ENCODE data around the gene MRPS26.

Gene MRPS26

DNA sequence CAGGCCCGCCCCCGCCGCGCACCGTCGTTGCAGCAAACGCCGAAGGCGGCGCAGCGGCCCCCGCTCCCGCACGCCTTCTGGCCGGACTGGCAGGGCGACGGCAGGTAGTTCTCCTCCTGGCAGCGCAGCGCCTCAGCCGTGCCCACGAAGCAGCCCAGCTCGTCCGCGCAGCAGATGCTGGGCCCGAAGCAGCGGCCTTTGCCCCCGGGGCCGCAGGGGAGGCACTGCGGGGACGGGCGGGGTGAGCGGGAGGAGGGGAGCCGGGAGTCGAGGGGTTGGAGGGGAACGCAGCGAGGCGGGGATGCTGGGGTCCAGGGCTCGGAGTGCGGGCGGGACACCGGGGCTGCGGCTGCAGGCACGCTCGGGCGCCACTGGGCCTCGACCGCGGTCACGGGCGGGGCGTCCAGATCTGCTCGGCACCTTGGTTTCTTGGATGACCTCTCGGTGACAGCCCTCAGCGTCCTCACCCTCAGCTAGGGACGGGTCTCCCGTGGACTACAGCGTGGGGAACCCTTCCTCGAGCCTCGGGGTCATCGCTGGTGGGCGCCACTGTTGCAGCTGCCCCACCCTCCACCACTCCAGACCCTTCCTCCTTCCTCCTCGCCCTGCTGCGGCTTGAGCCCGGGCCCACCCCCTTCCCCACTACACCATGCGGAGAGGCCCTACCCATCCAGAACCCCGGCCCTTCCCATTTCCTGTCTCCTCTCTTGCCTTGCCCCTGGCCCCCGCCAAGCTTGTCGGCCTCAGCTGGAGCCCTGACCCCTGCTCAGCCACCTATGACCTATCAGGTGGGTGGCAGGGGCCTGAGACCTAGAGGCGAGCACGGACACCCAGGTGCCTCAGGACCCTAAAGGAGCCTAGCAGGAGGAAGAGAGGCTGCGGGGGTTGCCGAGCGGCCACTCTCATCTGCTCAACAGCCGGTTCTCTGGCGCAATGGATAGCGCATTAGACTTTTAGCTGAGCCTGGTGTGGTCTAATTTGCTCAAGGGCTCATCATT lies 37.4 kb downstream of the MRPS26 start:
- no peak overlapping the region for H3K27ac ChIP-seq
- TF ChIP-seq, protein P1, sequence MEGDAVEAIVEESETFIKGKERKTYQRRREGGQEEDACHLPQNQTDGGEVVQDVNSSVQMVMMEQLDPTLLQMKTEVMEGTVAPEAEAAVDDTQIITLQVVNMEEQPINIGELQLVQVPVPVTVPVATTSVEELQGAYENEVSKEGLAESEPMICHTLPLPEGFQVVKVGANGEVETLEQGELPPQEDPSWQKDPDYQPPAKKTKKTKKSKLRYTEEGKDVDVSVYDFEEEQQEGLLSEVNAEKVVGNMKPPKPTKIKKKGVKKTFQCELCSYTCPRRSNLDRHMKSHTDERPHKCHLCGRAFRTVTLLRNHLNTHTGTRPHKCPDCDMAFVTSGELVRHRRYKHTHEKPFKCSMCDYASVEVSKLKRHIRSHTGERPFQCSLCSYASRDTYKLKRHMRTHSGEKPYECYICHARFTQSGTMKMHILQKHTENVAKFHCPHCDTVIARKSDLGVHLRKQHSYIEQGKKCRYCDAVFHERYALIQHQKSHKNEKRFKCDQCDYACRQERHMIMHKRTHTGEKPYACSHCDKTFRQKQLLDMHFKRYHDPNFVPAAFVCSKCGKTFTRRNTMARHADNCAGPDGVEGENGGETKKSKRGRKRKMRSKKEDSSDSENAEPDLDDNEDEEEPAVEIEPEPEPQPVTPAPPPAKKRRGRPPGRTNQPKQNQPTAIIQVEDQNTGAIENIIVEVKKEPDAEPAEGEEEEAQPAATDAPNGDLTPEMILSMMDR (conservative IDR thresholded peaks at IDR 0.05), result no peak

DNA sequence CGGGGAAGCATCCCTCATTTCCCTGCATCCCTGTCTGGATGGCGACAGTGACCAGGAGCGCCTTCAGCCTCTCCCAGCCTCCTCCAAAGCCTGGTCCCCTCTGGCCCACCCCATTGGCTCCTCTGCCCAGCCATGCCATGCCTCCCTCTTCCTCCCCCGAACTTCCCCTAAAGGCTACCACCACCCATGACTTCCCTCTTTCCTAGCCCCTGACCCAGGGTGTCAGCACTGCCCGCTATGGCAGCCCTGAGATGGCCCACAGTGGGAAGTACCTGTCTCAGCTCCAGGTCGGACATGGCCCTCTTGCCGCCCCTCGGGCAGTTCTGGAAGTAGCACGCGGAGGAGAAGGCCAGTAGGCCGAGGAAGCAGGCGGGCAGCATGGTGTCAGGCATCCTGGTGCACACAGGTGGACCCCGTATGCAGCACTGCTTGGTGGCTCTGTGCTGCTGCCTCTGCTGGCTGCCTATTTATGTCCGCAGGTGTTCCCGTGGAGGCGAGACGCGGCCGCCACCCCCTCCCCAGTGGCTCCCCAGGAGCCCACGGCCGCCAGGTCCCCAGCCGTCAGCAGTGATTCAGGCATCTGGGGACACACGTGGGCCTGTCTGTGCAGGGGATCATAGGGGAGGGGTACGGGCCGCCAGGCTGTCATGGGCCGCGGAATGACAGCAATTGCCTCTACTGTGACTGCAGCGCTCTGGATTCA lies 38.6 kb downstream of the MRPS26 start, which contains the start of gene AVP:
Gene AVP, minus strand, starts transcription at position 442 of the 703 bp plus-strand sequence. Its CDS starts 50 bp downstream, at position 392.
- TF ChIP-seq ZFX (IDR thresholded peaks at IDR 0.05), result no peak
- TF ChIP-seq, protein P1 (conservative IDR thresholded peaks at IDR 0.05), result no peak
- H3K27ac ChIP-seq, result no peak within 1 kb of the TSS

DNA sequence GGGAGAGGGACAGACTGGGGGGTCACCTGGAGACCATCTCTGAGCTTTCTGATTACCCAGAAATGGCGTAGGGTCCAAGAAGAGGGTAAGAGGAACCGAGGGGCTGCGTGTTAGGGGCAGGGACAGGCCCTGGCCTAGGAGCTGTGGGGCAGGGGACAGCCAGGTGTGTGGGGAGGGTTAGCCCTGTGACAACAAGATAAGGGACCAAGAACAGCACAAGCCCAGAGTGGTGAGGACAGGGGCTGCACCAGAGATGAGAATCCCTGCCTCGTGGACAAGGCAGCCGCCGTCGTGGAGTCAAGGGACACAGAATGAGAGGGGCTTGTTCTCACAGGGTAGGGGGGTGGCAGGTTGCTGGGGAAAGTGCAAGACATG lies 39.1 kb downstream of the MRPS26 start:
- TF ChIP-seq ZFX (IDR thresholded peaks at IDR 0.05), result no peak
- TF ChIP-seq, protein P1 (conservative IDR thresholded peaks at IDR 0.05), result no peak
- H3K27ac ChIP-seq, result no peak overlapping the region

DNA sequence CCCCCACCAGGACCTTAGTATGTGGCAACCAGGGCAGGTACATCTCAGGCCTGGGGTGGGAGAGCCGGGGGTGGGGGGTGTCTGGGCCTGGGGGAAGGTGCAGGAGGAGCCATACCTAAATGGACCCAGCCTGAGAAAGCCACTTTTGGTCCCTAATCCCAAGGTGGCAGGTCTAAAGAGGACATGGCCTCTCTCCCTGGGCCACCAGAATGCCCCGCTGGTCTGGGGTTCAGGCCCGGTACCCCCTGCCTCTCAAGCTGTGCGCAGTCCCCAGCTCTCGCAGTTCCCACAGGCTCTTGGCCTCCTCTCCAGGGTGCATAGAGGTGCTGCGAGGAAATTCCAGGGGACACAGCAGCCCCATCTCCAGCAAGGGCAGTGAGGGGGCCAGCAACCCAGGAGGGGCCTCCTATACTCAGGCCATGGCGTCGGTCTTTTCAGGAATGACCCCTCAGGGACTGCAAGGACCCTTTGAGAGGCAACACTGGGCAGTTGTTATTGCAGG lies 39.8 kb downstream of the MRPS26 start:
- H3K27ac ChIP-seq, result no peak overlapping the region
- no peak for TF ChIP-seq ZFX (IDR thresholded peaks at IDR 0.05)
- TF ChIP-seq, protein P1 (conservative IDR thresholded peaks at IDR 0.05), result no peak

DNA sequence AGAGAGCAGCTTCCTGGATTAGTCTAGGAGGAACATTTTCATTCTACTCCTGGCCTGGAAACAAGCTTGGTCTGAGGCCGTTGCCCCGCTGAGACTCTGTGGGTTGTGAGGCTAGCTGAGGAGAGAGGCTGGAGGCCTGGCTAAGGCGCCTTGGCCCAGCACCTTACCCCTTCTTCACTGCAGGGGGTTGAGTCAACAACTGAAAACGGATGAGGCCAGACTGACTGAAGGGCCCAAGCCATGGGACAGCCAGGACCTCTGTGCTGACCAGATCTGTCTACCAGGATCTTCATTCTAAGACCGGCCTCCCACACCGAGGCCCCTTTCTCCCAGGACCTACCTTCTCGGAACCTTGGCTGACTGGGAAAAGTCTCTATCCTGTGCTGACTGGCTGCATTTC lies 42.2 kb downstream of the MRPS26 start:
- H3K27ac ChIP-seq, result no peak overlapping the region
- TF ChIP-seq, protein P1 (conservative IDR thresholded peaks at IDR 0.05), result no peak
- no peak for TF ChIP-seq ZFX (IDR thresholded peaks at IDR 0.05)

DNA sequence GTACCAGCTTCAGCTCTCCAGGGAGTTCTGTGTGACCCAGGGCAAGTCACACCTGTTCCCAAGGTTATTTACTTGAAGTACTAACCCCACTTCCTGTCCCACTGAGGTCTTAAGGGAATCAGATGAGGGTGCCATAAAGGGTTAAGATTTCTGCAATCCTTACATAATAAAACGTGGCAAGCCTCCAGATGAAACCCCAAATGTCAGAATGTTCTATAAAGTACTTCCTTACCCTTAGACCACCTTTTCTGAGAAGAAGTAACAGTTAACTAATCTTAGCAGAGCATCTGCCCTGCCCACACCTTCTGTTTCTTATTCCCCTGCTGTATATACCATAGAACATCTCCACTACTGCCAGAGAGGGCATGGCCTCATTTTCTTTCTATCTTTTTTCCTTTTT lies 44.7 kb downstream of the MRPS26 start:
- TF ChIP-seq ZFX (IDR thresholded peaks at IDR 0.05), result no peak
- TF ChIP-seq, protein P1 (conservative IDR thresholded peaks at IDR 0.05), result no peak
- H3K27ac ChIP-seq, result no peak overlapping the region

Measured in C4-2B (cell line).